OCI-LY7 (cell line): ENCODE data around the gene CHD1L. TPM values are rescaled to one million over a fixed set of nuclear protein-coding genes. Genes with fewer than 3 reads are reported as not detected.

Source experiments
- BruUV-seq: library from RNA; stranded (reverse); fragments of 400-500 nt; replicated peaks from 2 replicates; lab custom pipeline; 2021; lab: Mats Ljungman, UMichigan
- CTCF ChIA-PET: fragments of 300-600 bp; sonication (Branson Sonifier 250); formaldehyde crosslinking; loops from one replicate; lab custom pipeline; 2022; ENCODE audit warnings: antibody characterized with exemption; ENCODE audit not compliant: unreplicated experiment; lab: Charles Lee
- POLR2A ChIA-PET: fragments of 300-600 bp; sonication (Branson Sonifier 250); formaldehyde crosslinking; loops from one replicate; lab custom pipeline; 2022; ENCODE audit warnings: antibody characterized with exemption; lab: Charles Lee
- DNase-seq: peaks from one replicate; pipeline ENCODE4 v3.0.0-alpha.2; 2015; ENCODE audit warnings: low spot score
- H2AFZ ChIP-seq: fragments of 200-600 bp; sonication (generic), shearing (Covaris generic); 2 replicates; pipeline ENCODE4 v1.6.1; 2014; ENCODE audit warnings: mild to moderate bottlenecking, antibody characterized with exemption, low read length, moderate library complexity
- H3K27ac ChIP-seq: fragments of 200-600 bp; sonication (generic); 2 replicates; pipeline ENCODE4 v1.5.1; 2014; ENCODE audit warnings: mixed run types, low read depth, mild to moderate bottlenecking, moderate library complexity, low read length, inconsistent platforms; ENCODE audit not compliant: poor library complexity, severe bottlenecking
- H3K36me3 ChIP-seq: fragments of 200-600 bp; sonication (generic); 2 replicates; pipeline ENCODE4 v1.6.1; 2014; ENCODE audit warnings: mild to moderate bottlenecking, antibody characterized with exemption, low read length, moderate library complexity, mixed read lengths; ENCODE audit not compliant: insufficient read depth
- H3K4me1 ChIP-seq: fragments of 200-600 bp; sonication (generic); 2 replicates; pipeline ENCODE4 v1.5.1; 2014; ENCODE audit warnings: mild to moderate bottlenecking, low read length; ENCODE audit not compliant: insufficient read depth, poor library complexity, severe bottlenecking
- H3K4me2 ChIP-seq: fragments of 200-600 bp; sonication (generic); 2 replicates; pipeline ENCODE4 v1.6.1; 2014; ENCODE audit warnings: mild to moderate bottlenecking, low read length
- H3K4me3 ChIP-seq: fragments of 200-600 bp; sonication (generic); 2 replicates; pipeline ENCODE4 v1.5.1; 2014; ENCODE audit warnings: mild to moderate bottlenecking, low read depth, low read length; ENCODE audit not compliant: poor library complexity, severe bottlenecking
- H3K79me2 ChIP-seq: fragments of 200-600 bp; sonication (generic); 2 replicates; pipeline ENCODE4 v1.6.1; 2016; ENCODE audit warnings: low read depth, mild to moderate bottlenecking, low read length, moderate library complexity, mixed read lengths; ENCODE audit not compliant: insufficient read depth
- H3K9me2 ChIP-seq: fragments of 200-600 bp; sonication (generic); 2 replicates; pipeline ENCODE4 v1.6.1; 2016; ENCODE audit warnings: mild to moderate bottlenecking, low read length, mixed read lengths; ENCODE audit not compliant: insufficient read depth
- H3K9me3 ChIP-seq: fragments of 200-600 bp; sonication (generic); 2 replicates; pipeline ENCODE4 v1.6.1; 2014; ENCODE audit warnings: mild to moderate bottlenecking, mixed run types, low read length, mixed read lengths
- H4K20me1 ChIP-seq: fragments of 200-600 bp; sonication (generic); 2 replicates; pipeline ENCODE4 v1.6.1; 2014; ENCODE audit warnings: mild to moderate bottlenecking, antibody characterized with exemption, low read length, moderate library complexity, mixed read lengths; ENCODE audit not compliant: insufficient read depth
- EZH2phosphoT487 ChIP-seq: fragments of 200-600 bp; sonication (generic); IDR thresholded peaks from 2 replicates; pipeline ENCODE4 v1.6.1; 2018; ENCODE audit warnings: low read depth, borderline replicate concordance, mild to moderate bottlenecking, mixed run types, antibody characterized with exemption, low read length, moderate library complexity, mixed read lengths
- intact Hi-C: fragments of 100-400 bp; cut with micrococcal nuclease; formaldehyde crosslinking; loops from one replicate; pipeline ENCODE4 v1.10.0; 2022; ENCODE audit not compliant: unreplicated experiment
- total RNA-seq, 2 experiments: library from RNA; depleted of rRNA in 1 of 2; stranded (reverse); fragments of >200 nt in 1 of 2; shearing (Covaris generic) in 1 of 2; gene quantifications; 2 replicates each; pipeline ENCODE4 v1.2.3, GENCODE V29; 2014 to 2022
- TF ChIP-seq, protein P1 (sequence below): fragments of 200-600 bp; sonication (generic); conservative IDR thresholded peaks from 2 replicates; pipeline ENCODE4 v1.5.1; 2014; ENCODE audit warnings: mild to moderate bottlenecking, antibody characterized with exemption, low read length, moderate library complexity, mixed read lengths

Gene CHD1L
- total RNA-seq, 2 experiments from 2014 or later, result 42.2 to 52.5 TPM

DNA sequence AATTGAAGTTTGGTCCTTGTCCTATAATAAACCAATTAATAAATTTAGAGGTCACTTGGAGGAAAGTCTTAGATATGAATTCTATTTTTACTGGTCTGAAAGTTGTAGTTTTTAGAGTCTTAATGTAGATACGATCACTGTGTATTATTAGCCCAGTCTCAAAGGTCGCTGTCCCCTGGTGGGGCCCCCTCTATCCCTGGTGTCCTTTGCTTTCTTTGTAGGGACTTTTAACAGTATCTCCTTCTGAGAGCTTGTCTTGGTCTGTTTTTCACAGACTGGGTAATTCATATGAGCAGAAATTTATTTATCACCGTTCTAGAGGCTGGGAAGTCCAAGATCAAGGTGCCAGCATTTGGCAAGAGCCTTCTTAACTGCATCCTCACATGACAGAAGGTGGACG lies 18.5 kb downstream of the CHD1L start:
- H3K9me2 ChIP-seq, result no peaks in the 10 kb centered on the region
- CTCF ChIA-PET, result no interaction called here
- H3K4me1 ChIP-seq, result no peaks in the 10 kb centered on the region
- H3K4me2 ChIP-seq, result no peak overlapping the region
- no peaks in the 10 kb centered on the region; the same call in 1 of the 2 replicates for H3K79me2 ChIP-seq
- no peak overlapping the region for H2AFZ ChIP-seq
- peaks cover 3% of the 10 kb centered on the region; the same call in 1 of the 2 replicates for H4K20me1 ChIP-seq
- POLR2A ChIA-PET, result interaction anchor here (0.6 kb wide), 1 partner anchor 149 kb away, joined by 4 read pairs; no protein-coding TSS in a partner anchor
- H3K4me3 ChIP-seq, result no peak overlapping the region
- H3K27ac ChIP-seq, result no peak overlapping the region
- H3K36me3 ChIP-seq, result peaks cover 93% of the 10 kb centered on the region
- intact Hi-C loops, result no loop called here
- no peaks in the 10 kb centered on the region for H3K9me3 ChIP-seq
- BruUV-seq, result TSS peak; percentile 5
- no peak for DNase-seq
- TF ChIP-seq, protein P1, sequence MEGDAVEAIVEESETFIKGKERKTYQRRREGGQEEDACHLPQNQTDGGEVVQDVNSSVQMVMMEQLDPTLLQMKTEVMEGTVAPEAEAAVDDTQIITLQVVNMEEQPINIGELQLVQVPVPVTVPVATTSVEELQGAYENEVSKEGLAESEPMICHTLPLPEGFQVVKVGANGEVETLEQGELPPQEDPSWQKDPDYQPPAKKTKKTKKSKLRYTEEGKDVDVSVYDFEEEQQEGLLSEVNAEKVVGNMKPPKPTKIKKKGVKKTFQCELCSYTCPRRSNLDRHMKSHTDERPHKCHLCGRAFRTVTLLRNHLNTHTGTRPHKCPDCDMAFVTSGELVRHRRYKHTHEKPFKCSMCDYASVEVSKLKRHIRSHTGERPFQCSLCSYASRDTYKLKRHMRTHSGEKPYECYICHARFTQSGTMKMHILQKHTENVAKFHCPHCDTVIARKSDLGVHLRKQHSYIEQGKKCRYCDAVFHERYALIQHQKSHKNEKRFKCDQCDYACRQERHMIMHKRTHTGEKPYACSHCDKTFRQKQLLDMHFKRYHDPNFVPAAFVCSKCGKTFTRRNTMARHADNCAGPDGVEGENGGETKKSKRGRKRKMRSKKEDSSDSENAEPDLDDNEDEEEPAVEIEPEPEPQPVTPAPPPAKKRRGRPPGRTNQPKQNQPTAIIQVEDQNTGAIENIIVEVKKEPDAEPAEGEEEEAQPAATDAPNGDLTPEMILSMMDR, result no peak
- no peak for TF ChIP-seq EZH2phosphoT487

DNA sequence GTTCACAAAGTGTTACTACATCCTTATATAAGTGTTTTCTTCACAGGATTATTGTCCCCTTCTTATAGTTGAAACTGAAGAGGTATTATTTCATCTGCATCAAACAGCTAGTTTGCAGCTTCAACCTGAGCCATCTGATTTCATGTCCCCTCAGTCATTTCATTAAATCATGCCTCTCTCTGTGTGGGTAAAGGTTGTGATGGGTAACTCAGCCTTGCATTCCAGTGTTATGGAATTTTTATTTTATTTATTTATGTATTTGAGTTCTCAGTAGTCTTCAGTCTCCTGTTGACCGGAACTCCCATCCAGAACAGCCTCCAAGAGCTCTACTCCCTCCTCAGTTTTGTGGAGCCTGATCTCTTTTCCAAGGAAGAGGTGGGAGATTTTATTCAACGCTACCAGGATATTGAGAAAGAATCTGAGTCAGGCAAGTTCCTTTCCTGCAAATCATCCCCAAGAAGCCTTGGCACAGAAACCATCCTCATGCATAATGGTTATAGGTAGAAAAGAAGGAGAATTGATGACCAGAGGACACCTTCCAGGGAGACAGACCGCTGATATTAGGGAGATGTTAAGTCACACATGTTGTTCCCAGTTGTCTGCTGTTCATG lies 21.8 kb downstream of the CHD1L start:
- Histone ChIP-seq H2AFZ (no peak overlapping the region), H4K20me1 (no peaks in the 10 kb centered on the region), H3K9me2 (no peaks in the 10 kb centered on the region), H3K79me2 (no peaks in the 10 kb centered on the region), H3K27ac (no peak overlapping the region), H3K9me3 (no peaks in the 10 kb centered on the region), H3K36me3 (peaks cover 99% of the 10 kb centered on the region), H3K4me3 (no peak overlapping the region), H3K4me1 (no peaks in the 10 kb centered on the region), H3K4me2 (no peak overlapping the region)
- no peak for DNase-seq
- CTCF ChIA-PET, result no interaction called here
- no TSS peak for BruUV-seq
- POLR2A ChIA-PET, result no interaction called here
- TF ChIP-seq, protein P1, result no peak
- TF ChIP-seq EZH2phosphoT487, result no peak
- intact Hi-C loops, result no loop called here

DNA sequence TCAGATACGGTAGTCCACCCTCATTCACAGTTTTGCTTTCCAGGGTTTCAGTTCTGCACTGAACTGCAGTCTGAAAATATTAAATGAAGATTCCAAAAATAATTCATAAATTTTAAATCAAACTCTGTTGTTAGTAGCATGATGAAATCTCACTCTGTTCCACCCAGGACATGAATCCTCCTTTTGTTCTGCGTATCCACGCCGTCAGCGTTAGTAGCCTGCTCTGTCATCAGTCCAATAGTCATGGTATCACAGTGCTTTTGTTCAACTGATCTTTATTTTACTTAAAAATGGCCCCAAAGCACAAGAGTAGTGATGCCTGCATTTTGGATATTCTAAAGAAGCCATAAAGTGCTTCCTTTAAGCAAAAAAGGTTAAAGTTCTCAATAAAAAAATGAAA lies 23.9 kb downstream of the CHD1L start:
- no peak overlapping the region for H3K4me2 ChIP-seq
- no peak overlapping the region for H3K4me3 ChIP-seq
- H3K27ac ChIP-seq, result no peak overlapping the region
- DNase-seq, result no peak
- no peaks in the 10 kb centered on the region for H3K79me2 ChIP-seq
- intact Hi-C loops, result no loop called here
- no peak overlapping the region for H2AFZ ChIP-seq
- H3K4me1 ChIP-seq, result no peaks in the 10 kb centered on the region
- H4K20me1 ChIP-seq, result no peaks in the 10 kb centered on the region
- TF ChIP-seq EZH2phosphoT487, result no peak
- TF ChIP-seq, protein P1, result no peak
- BruUV-seq, result no TSS peak
- H3K9me3 ChIP-seq, result no peaks in the 10 kb centered on the region
- H3K36me3 ChIP-seq, result peaks cover 96% of the 10 kb centered on the region
- ChIA-PET POLR2A (no interaction called here), CTCF (no interaction called here)
- H3K9me2 ChIP-seq, result no peaks in the 10 kb centered on the region
